GM21447 (cell line): ENCODE measurements around the gene MEOX1.

Experiments
- ATAC-seq: cut with Tn5 transposase; IDR thresholded peaks from one replicate; pipeline ENCODE4 v1.9.1; 2021; ENCODE audit not compliant: unreplicated experiment

MEOX1 gene

GRCh38 chr17:43658900-43659299, 2.8 kb downstream of the MEOX1 start:
- no peak for ATAC-seq

- ATAC-seq: no peak
Measured at GRCh38 chr17:43655693-43656255, 5.9 kb downstream of the MEOX1 start.

GRCh38 chr17:43652124-43652480, 9.6 kb downstream of the MEOX1 start:
- no peak for ATAC-seq

- no peak for ATAC-seq
Measured at GRCh38 chr17:43650471-43650870, 11.3 kb downstream of the MEOX1 start.

- no peak for ATAC-seq
Measured at GRCh38 chr17:43648916-43649315, 12.8 kb downstream of the MEOX1 start.

GRCh38 chr17:43645765-43646481, 15.8 kb downstream of the MEOX1 start:
- ATAC-seq: no peak

GRCh38 chr17:43645450-43645764, 16.3 kb downstream of the MEOX1 start:
- ATAC-seq: no peak

GRCh38 chr17:43644081-43644480, 17.6 kb downstream of the MEOX1 start:
- no peak for ATAC-seq

GRCh38 chr17:43641416-43641815, 20.3 kb downstream of the MEOX1 start:
- no peak for ATAC-seq

- ATAC-seq: no peak
Measured at GRCh38 chr17:43640491-43641252, 21.1 kb downstream of the MEOX1 start.

GRCh38 chr17:43637563-43638323, 24.0 kb downstream of the MEOX1 start:
- ATAC-seq: no peak

GRCh38 chr17:43636426-43636825, 25.3 kb downstream of the MEOX1 start:
- ATAC-seq: no peak

- ATAC-seq: no peak
Measured at GRCh38 chr17:43634591-43635125, 27.1 kb downstream of the MEOX1 start.

GRCh38 chr17:43632221-43632620, 29.5 kb downstream of the MEOX1 start:
- ATAC-seq: no peak

- no peak for ATAC-seq
Measured at GRCh38 chr17:43631429-43631828, 30.3 kb downstream of the MEOX1 start.

GRCh38 chr17:43628089-43628650, 33.6 kb downstream of the MEOX1 start:
- ATAC-seq: no peak

- ATAC-seq: no peak
Measured at GRCh38 chr17:43627653-43628052, 34.1 kb downstream of the MEOX1 start.

GRCh38 chr17:43626023-43626422, 35.7 kb downstream of the MEOX1 start:
- no peak for ATAC-seq

- no peak for ATAC-seq
Measured at GRCh38 chr17:43625606-43626005, 36.1 kb downstream of the MEOX1 start.

- ATAC-seq: no peak
Measured at GRCh38 chr17:43620581-43620980, 41.1 kb downstream of the MEOX1 start.

- ATAC-seq: no peak
Measured at GRCh38 chr17:43620147-43620546, 41.6 kb downstream of the MEOX1 start.
